NCI-H187 (cell line): ENCODE results near the gene MEGF10.

Source experiments
- DNase-seq, 2 experiments: peaks; one replicate each; lab custom pipeline; 2025; lab: John Stamatoyannopoulos, UW

The MEGF10 gene

GRCh38 chr5:127441799-127442484, 151.3 kb downstream of the MEGF10 start:
- no peak for DNase-seq

DNA sequence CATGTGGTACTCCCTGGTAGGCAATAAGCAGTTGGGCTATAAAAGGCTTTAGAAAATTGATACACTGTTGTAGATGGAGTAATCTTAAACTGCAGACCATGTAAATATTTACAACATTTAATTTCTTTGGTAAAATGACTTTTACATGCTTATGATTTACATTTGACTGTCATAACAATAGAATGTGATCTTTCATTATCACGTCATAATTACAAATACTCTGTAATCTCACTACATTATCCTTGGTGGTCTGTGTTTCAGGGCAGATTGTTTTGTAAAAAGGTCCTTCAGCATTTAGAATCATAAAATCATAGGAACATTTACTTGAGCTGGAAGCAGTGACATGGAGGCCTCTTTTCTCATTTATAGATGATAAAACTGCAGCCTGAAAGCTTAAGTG, 153.6 kb downstream of the MEGF10 start:
- no peak for DNase-seq

DNA sequence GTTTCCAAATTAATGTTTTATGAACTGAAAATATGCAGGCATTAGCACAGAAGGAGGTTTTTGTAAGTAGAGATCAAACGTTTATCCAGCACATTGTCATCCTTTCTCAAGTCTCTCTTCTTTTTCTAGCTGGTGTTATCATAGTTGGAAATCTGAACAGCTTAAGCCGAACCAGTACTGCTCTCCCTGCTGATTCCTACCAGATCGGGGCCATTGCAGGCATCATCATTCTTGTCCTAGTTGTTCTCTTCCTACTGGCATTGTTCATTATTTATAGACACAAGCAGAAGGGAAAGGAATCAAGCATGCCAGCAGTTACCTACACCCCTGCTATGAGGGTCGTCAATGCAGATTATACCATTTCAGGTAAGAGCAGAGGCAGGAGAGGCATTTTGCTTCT, 154.7 kb downstream of the MEGF10 start:
- no peak for DNase-seq

- no peak for DNase-seq
Observed at GRCh38 chr5:127446626-127447025, 156.0 kb downstream of the MEGF10 start.

DNA sequence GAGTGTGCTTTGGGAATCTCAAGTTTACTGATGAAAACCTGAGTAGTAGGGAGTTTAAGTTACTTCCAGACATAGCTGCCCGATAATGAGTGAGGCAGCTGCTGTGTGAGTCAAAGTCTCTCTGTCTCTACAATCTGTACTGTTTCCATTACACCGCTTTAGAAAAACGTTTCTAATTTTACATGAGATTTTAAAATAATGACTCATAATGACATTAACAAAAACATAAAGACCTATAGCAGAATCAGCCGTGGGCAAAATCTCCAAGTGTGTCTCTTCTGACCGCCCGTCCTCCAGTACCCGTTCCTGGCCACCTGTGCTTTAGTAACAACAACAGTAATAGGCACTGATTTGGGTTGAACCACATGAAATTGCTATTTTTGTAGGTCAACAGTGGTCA, 157.2 kb downstream of the MEGF10 start:
- DNase-seq = no peak

DNA sequence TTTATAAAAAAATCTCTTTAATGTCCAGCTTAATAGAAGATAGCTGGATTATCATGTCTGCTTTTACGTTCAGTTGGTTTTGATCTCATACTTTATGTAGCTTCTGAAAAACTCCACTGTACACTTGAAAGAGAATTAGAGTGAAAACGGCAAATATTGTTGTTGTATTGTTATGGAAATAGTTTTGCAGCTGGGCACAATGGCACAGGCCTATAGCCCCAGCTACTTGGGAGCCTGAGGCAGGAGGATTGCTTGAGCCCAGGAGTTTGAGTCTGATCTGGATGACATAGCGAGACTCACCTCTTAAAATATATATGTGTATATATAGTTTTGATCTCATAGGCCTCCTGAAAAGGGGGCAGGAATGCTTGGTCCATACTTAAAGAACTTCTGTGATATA, 159.4 kb downstream of the MEGF10 start:
- DNase-seq = no peak

DNA sequence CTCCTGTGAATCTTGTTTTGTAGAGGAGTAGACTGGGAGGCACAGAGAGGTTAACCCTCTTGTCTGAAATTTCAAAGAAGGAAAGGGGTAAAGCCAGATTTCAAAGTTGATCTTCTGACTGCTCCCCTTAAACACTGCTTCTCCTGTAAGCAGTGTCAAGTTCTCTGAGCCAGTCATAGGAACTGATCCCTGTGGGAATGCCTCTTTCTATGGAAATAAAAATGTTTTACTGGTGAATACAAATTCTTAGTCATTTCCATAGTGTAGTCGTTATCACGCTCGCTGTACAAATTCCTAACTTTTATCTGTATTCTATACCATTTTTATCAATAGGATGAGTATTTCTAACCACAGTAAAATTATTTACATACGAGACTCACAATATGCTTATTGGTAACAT, 160.5 kb downstream of the MEGF10 start:
- DNase-seq = no peak

DNA sequence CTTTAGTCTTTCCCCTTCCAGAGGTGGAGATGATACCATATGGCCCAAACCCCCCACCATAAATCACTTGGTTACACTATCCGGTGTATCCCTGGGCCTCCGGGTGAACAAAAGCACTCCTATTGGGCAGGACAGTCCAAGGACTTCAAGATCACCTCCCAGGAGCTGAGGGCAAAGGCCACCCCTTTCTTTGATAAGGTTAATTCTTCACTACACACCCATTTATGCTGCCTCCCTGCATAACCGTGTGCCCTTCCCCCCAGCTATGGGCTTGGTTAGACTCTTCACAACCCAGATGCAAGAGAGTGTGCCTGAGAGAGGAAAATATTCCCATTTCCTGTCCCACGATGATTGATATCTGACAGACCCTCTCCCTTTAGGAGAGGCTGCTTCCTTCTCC, 162.0 kb downstream of the MEGF10 start:
- DNase-seq = no peak

GRCh38 chr5:127471211-127471610, 180.6 kb downstream of the MEGF10 start:
- no peak for DNase-seq

DNA sequence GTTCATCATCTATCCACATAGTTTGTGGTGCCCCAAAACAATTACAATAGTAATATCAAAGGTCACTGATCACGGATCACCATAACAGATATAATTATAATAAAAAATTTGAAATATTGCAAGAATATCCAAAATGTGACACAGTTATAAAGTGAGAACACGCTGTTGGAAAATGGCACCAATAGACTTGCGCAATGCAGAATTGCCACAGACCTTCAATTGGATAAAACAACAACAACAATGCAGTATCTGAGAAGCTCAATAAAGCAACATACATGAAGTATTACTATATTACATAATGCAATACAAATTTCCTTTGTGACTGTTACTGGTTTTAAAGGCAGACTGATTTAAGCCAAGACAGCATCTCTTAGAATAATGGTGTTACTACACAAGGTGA, 182.1 kb downstream of the MEGF10 start:
- DNase-seq = no peak

GRCh38 chr5:127486471-127486870, 195.9 kb downstream of the MEGF10 start:
- DNase-seq = no peak

DNA sequence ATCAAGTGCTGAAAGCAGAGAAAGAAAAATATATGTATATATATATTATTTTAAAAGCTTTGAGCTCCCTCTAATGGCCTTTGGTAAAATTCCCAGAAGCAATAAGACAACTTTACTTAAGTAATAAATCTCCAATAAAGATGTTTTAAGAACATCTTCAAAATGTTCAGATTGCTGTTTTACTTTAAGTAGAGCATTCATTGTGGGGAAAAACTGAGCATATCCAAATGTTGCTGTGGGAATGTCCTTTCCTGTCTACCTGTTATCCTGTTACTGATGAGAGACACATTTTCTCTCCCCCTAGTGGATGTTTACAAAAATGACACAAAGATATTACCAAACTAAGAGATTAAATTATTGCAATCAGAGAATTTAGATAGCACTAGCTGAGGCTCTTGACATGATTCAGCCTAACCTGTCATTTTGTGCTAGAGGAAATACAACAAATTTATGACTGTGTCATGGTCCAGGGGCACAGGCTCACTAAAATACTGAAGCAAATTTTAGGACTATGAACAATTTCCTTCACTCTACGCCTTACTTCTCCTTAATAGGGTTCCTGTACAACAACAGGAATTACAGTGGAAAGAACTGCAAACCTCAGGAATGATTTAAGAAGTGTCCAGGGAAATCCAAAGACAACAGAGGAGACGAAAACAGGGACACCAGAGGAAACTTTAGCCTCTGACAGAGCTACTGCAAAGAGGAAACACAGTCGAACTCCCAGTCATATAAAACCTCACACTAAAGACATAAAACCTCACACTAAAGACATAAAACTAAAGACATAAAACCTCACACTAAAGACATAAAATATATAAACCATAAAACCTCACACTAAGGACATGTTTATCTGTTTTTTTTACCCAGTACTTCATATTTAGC, 202.5 kb downstream of the MEGF10 start:
- DNase-seq = peak in 1 of 2 experiments; percentile 19

GRCh38 chr5:127498548-127498947, 208.0 kb downstream of the MEGF10 start:
- no peak for DNase-seq

DNA sequence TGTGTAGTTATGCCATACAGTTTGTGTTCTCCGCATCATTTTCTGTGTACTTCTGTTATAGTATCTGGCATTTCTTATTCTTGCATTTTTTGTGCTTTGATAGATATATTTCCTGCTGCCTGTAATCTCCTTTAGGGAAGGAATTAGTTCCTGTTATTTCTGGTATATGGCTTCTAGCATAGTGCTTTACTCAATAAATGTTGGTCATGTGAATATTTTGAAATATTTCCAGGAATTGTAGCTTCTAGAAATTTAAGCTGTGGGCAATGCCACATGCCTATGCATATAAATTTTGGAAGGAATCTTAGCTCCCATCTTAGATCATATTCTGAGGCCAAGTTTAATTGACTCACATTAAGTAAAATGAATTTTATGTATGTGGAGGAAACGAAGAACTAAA, 215.3 kb downstream of the MEGF10 start:
- no peak for DNase-seq

DNA sequence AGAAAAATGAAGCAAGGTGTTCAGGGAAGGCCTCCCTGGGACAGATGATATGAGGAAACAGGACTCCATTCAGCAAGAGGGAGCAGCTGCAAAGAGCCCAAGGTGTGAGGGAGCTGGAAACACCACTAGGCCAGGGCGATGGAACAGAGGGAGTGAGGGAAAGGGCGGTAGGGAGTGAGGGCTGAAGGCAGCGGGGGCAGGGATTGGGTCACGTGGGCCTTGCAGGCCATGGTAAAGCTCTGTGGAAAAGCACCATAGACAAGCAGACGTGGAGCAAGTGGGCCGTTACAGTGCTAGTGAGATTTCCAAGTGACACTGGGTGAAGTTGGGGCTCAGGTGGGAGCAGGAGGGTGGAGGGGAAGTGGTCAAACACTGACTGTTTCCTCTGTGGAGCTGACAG, 216.0 kb downstream of the MEGF10 start:
- DNase-seq = no peak

DNA sequence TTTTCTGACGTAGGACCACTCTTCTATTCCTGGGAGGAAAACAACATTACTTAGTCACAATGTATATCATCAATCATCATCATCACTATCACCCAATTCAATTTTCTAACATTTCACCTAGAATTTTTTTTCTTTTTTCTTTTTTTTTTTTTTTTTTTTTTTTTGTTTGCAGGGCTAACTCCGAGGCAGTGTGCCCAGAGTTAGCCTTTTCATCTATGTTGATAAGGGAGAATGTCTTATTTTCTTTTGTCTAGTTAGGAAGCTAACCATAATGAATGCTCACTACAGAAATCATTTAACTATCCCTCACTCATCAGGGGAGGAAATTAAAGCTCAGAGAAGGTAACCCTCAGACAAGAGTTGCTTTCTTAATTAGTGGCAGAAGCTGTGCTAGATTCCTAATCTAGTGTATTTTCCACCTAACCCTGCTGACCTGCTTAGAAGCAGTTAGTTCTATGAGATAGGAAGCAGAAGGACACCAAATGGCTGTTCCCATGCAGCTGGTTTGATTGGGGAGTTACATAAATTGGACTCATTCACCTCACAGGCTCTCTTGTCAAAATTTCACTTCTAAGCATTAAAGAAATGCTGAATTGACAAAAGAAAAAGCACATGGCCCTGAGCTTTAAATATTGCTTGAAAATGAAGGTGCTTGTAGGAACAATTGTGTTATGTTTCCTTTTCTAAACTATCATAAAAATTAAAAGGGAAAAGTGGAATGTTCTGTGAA, 218.2 kb downstream of the MEGF10 start:
- no peak for DNase-seq
